ENCODE data around the gene ZNF611.

GRCh38 chr19:52664461-52664860 is 70.4 kb downstream of the ZNF611 start:
- TF ChIP-seq PBX3 (IDR thresholded peaks at IDR 0.05) (no peak), CTCF (IDR thresholded peaks at IDR 0.05) (no peak), RARB (CRISPR knock-in tag; IDR thresholded peaks at IDR 0.05) (no peak), EHF (CRISPR knock-in tag; IDR thresholded peaks at IDR 0.05) (no peak), RCOR1 (IDR thresholded peaks at IDR 0.05; ENCODE audit: low read depth, low read length) (no peak)
